ENCODE results near the gene FMNL2.

The FMNL2 gene

GRCh38 chr2:152627351-152627957, 292.5 kb downstream of the FMNL2 start:
- no peaks in the 10 kb centered on the region for H3K9me2 ChIP-seq (replicated peaks; ENCODE audit: insufficient read depth, low read length)
- H3F3A ChIP-seq (ENCODE audit: insufficient read depth, low read length), result 0 out of 2 replicates have a peak, but pooled peaks cover 7% of the 10 kb centered on the region
- no peak for TF ChIP-seq EZH2 (optimal IDR thresholded peaks at IDR 0.05; ENCODE audit: low read depth, low read length)
- peak; percentile 68 for TF ChIP-seq CTCF (IDR thresholded peaks at IDR 0.05; ENCODE audit: low read length)
- TF ChIP-seq EZH2phosphoT487 (IDR thresholded peaks at IDR 0.05; ENCODE audit: low read length), result no peak
- H3K36me3 ChIP-seq (replicated peaks; ENCODE audit: insufficient read depth, low read length), result no peaks in the 10 kb centered on the region
- H3K27me3 ChIP-seq (replicated peaks; ENCODE audit: insufficient read depth, low read length), result no peaks in the 10 kb centered on the region
- no peaks in the 10 kb centered on the region for H3K9me3 ChIP-seq (replicated peaks; ENCODE audit: insufficient read depth, low read length)
- H3K9ac ChIP-seq (ENCODE audit: low read length), result no peak overlapping the region
- H4K20me1 ChIP-seq (ENCODE audit: insufficient read depth, low read length), result no peaks in the 10 kb centered on the region
- no peak overlapping the region for H3K4me3 ChIP-seq (ENCODE audit: low read length)
- no peak overlapping the region for H2AFZ ChIP-seq (ENCODE audit: low read length)
- H3K4me2 ChIP-seq (ENCODE audit: low read depth, low read length), result no peak overlapping the region
- H3K27ac ChIP-seq (ENCODE audit: low read length), result no peak overlapping the region
- peak; percentile 49 for DNase-seq
- no peaks in the 10 kb centered on the region for H3K79me2 ChIP-seq (ENCODE audit: low read length)
- H3K4me1 ChIP-seq (ENCODE audit: low read length), result 0 out of 2 replicates have a peak, but pooled peaks cover 7% of the 10 kb centered on the region

DNA sequence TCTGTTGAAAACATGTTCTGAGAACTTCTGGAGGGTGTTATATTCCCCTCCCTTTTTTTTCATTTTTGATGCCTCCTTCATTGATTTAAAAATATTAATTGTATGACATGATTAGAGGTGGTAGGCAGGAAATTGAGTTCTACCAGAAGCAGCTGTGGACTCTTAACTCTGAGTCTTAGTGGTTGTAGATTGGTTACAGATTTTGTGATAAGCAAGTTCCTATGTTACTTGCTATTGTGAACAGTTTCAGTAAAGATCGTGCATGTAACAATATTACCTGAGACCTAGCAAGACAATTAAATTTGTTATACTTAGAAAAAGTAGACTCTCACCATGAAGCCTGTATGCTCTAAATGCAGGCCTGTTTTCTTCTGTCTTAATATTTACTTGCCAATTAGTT, 294.2 kb downstream of the FMNL2 start:
- Histone ChIP-seq H2AFZ (ENCODE audit: low read length) (no peak overlapping the region), H3F3A (ENCODE audit: insufficient read depth, low read length) (0 out of 2 replicates have a peak, but pooled peaks cover 7% of the 10 kb centered on the region), H3K9me2 (replicated peaks; ENCODE audit: insufficient read depth, low read length) (no peaks in the 10 kb centered on the region), H4K20me1 (ENCODE audit: insufficient read depth, low read length) (no peaks in the 10 kb centered on the region), H3K36me3 (replicated peaks; ENCODE audit: insufficient read depth, low read length) (no peaks in the 10 kb centered on the region), H3K27me3 (replicated peaks; ENCODE audit: insufficient read depth, low read length) (no peaks in the 10 kb centered on the region), H3K4me3 (ENCODE audit: low read length) (no peak overlapping the region), H3K79me2 (ENCODE audit: low read length) (no peaks in the 10 kb centered on the region), H3K9ac (ENCODE audit: low read length) (no peak overlapping the region), H3K4me1 (ENCODE audit: low read length) (0 out of 2 replicates have a peak, but pooled peaks cover 7% of the 10 kb centered on the region), H3K4me2 (ENCODE audit: low read depth, low read length) (0 out of 2 replicates have a peak overlapping the region, but pooled peaks have one; percentile 6), H3K27ac (ENCODE audit: low read length) (no peak overlapping the region), H3K9me3 (replicated peaks; ENCODE audit: insufficient read depth, low read length) (no peaks in the 10 kb centered on the region)
- DNase-seq, result no peak
- TF ChIP-seq EZH2 (optimal IDR thresholded peaks at IDR 0.05; ENCODE audit: low read depth, low read length) (no peak), EZH2phosphoT487 (IDR thresholded peaks at IDR 0.05; ENCODE audit: low read length) (no peak), CTCF (IDR thresholded peaks at IDR 0.05; ENCODE audit: low read length) (no peak)

DNA sequence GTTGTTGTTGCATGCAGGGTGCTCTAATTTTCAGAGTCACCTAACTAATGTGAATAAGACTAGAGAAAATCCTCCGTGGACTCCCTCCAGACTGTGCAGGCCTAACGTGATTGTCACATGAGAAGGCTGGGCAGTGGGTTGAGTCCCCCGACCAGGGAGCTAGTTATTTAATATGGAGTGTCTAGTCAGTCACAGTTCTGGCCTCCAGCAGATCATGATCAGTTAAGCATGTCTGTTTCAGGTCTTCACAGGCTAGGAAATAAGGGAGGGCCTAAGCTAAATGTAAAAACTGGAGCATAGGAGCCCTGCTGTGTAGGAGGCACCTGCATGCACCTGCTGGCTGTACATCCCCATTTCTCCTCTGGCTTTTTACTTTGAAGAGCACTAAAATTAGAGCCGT, 295.5 kb downstream of the FMNL2 start:
- no peaks in the 10 kb centered on the region for H3K9me2 ChIP-seq (replicated peaks; ENCODE audit: insufficient read depth, low read length)
- H3K9me3 ChIP-seq (replicated peaks; ENCODE audit: insufficient read depth, low read length), result no peaks in the 10 kb centered on the region
- 0 out of 2 replicates have a peak, but pooled peaks cover 7% of the 10 kb centered on the region for H3F3A ChIP-seq (ENCODE audit: insufficient read depth, low read length)
- no peak overlapping the region for H3K4me2 ChIP-seq (ENCODE audit: low read depth, low read length)
- no peak overlapping the region for H3K27ac ChIP-seq (ENCODE audit: low read length)
- H3K79me2 ChIP-seq (ENCODE audit: low read length), result no peaks in the 10 kb centered on the region
- no peaks in the 10 kb centered on the region for H3K36me3 ChIP-seq (replicated peaks; ENCODE audit: insufficient read depth, low read length)
- H2AFZ ChIP-seq (ENCODE audit: low read length), result no peak overlapping the region
- no peak overlapping the region for H3K4me3 ChIP-seq (ENCODE audit: low read length)
- H3K9ac ChIP-seq (ENCODE audit: low read length), result no peak overlapping the region
- DNase-seq, result no peak
- no peaks in the 10 kb centered on the region for H4K20me1 ChIP-seq (ENCODE audit: insufficient read depth, low read length)
- no peaks in the 10 kb centered on the region for H3K27me3 ChIP-seq (replicated peaks; ENCODE audit: insufficient read depth, low read length)
- TF ChIP-seq EZH2 (optimal IDR thresholded peaks at IDR 0.05; ENCODE audit: low read depth, low read length) (no peak), CTCF (IDR thresholded peaks at IDR 0.05; ENCODE audit: low read length) (no peak), EZH2phosphoT487 (IDR thresholded peaks at IDR 0.05; ENCODE audit: low read length) (no peak)
- 0 out of 2 replicates have a peak, but pooled peaks cover 7% of the 10 kb centered on the region for H3K4me1 ChIP-seq (ENCODE audit: low read length)

All from MM.1S (cell line).